Tibial nerve (tissue), 4 donors: ENCODE measurements around the gene PLEKHG5.

ENCODE experiments used
- EP300 ChIP-seq, 2 donors: sonication (generic); formaldehyde crosslinking; IDR thresholded peaks; one replicate each; pipeline ENCODE4 v1.6.1; 2017; ENCODE audit warnings: antibody characterized with exemption in 2 of 2, mild to moderate bottlenecking in 1 of 2
- POLR2A ChIP-seq, 2 donors: fragments of 450-650 bp; IDR thresholded peaks; one replicate each; pipeline ENCODE4 v1.6.1; 2017; ENCODE audit warnings: antibody characterized with exemption in 2 of 2, mild to moderate bottlenecking in 2 of 2, moderate library complexity in 2 of 2
- TF ChIP-seq, protein P1 (sequence below), 5 experiments: fragments of 200-600 bp in 3 of 5; fragments of 450-650 bp in 2 of 5; sonication (generic) in 3 of 5; IDR thresholded peaks; one replicate each; pipeline ENCODE4 v1.5.1; 2016 to 2019; ENCODE audit warnings: antibody characterized with exemption in 5 of 5, mild to moderate bottlenecking in 3 of 5, moderate library complexity in 2 of 5

DNA sequence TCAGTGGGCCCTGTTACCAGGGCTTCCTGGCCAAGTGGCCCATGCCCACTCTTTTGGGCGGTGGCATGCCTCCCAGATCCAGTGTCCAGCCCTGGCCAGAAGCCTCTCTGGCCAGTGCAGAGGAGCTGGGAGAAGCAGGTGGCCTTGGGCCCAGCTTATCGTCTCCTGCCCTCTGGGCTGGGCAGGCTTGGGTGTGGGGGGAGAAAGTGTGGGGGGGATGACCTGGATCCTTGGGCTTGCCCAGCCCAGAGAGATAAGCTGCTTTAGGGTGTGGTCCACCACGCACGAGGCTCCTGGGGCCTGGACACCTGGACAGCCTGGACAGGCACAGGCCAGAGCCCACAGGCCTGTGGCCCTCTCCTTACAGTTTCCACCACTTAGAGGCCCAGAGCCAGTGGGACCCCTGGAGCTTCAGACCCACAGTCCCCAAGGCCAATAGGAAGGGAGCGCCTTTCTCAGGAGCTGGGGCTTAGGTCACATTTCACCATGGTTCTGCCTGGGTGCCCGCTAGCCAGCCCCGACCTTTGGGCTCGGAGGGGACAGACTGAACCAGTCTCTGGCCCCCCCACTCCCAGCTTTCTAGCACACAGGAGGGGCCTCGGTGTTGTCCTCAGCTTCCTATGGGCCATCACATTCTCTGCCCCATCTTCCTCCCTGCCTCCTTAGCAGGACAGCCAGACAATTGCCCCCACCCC is 65.0 kb downstream of the PLEKHG5 start:
- TF ChIP-seq, protein P1, sequence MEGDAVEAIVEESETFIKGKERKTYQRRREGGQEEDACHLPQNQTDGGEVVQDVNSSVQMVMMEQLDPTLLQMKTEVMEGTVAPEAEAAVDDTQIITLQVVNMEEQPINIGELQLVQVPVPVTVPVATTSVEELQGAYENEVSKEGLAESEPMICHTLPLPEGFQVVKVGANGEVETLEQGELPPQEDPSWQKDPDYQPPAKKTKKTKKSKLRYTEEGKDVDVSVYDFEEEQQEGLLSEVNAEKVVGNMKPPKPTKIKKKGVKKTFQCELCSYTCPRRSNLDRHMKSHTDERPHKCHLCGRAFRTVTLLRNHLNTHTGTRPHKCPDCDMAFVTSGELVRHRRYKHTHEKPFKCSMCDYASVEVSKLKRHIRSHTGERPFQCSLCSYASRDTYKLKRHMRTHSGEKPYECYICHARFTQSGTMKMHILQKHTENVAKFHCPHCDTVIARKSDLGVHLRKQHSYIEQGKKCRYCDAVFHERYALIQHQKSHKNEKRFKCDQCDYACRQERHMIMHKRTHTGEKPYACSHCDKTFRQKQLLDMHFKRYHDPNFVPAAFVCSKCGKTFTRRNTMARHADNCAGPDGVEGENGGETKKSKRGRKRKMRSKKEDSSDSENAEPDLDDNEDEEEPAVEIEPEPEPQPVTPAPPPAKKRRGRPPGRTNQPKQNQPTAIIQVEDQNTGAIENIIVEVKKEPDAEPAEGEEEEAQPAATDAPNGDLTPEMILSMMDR (IDR thresholded peaks at IDR 0.05), result no peak
- TF ChIP-seq POLR2A (IDR thresholded peaks at IDR 0.05) (no peak), EP300 (IDR thresholded peaks at IDR 0.05) (no peak)
